CD4-positive, alpha-beta memory T cell (primary cell): ENCODE data around the gene SLC47A2. TPM values are rescaled to one million over a fixed set of nuclear protein-coding genes. Genes with fewer than 3 reads are reported as not detected.

Source experiments
- CTCF ChIA-PET: fragments of 350-600 bp; sonication (Branson Sonifier 250); formaldehyde crosslinking; loops from one replicate; lab custom pipeline; 2021; ENCODE audit warnings: inconsistent platforms; ENCODE audit not compliant: partially characterized antibody; lab: Charles Lee
- POLR2A ChIA-PET: fragments of 350-600 bp; sonication (Branson Sonifier 250); formaldehyde crosslinking; loops from one replicate; lab custom pipeline; 2021; ENCODE audit not compliant: partially characterized antibody; lab: Charles Lee
- DNase-seq, 5 donors: peaks; one replicate each; pipeline versions ENCODE4 v3.0.0 to v3.0.0-alpha.2; 2020 to 2022; ENCODE audit warnings: mixed read lengths in 1 of 5
- H3K27ac ChIP-seq: one replicate; pipeline ENCODE4 v1.7.0; 2013; ENCODE audit warnings: low read depth, low read length
- H3K27me3 ChIP-seq: 2 replicates; pipeline ENCODE4 v1.7.0; 2013; ENCODE audit warnings: mild to moderate bottlenecking, low read length, moderate library complexity; ENCODE audit not compliant: insufficient read depth
- H3K36me3 ChIP-seq: 2 replicates; pipeline ENCODE4 v1.7.0; 2013; ENCODE audit warnings: mild to moderate bottlenecking, low read length, moderate library complexity; ENCODE audit not compliant: insufficient read depth
- H3K4me1 ChIP-seq: 2 replicates; pipeline ENCODE4 v1.7.0; 2013; ENCODE audit warnings: mild to moderate bottlenecking, low read length, moderate library complexity; ENCODE audit not compliant: insufficient read depth
- H3K4me3 ChIP-seq, 2 donors: one replicate each; pipeline ENCODE4 v1.7.0; 2013; ENCODE audit warnings: low read length in 2 of 2, mild to moderate bottlenecking in 1 of 2
- H3K9me3 ChIP-seq, 2 donors: one replicate each; pipeline ENCODE4 v1.7.0; 2013; ENCODE audit warnings: low read length in 2 of 2, control low read depth in 1 of 2; ENCODE audit not compliant: control insufficient read depth in 1 of 2
- H3K27ac Mint-ChIP-seq, 7 donors: one replicate each; pipeline ENCODE4 v1.8.0; 2020 to 2021; ENCODE audit warnings: mixed read lengths in 7 of 7, mild to moderate bottlenecking in 6 of 7, inconsistent platforms in 3 of 7, moderate library complexity in 3 of 7
- H3K27me3 Mint-ChIP-seq, 2 donors: one replicate each; pipeline ENCODE4 v1.8.0; 2020 to 2021; ENCODE audit warnings: mixed read lengths in 2 of 2
- H3K36me3 Mint-ChIP-seq, 2 donors: one replicate each; pipeline ENCODE4 v1.8.0; 2020 to 2021; ENCODE audit warnings: mixed read lengths in 2 of 2, inconsistent platforms in 1 of 2, mild to moderate bottlenecking in 1 of 2
- H3K4me1 Mint-ChIP-seq, 4 donors: one replicate each; pipeline ENCODE4 v1.8.0; 2020 to 2021; ENCODE audit warnings: mixed read lengths in 4 of 4, mild to moderate bottlenecking in 1 of 4
- H3K4me3 Mint-ChIP-seq, 8 donors: one replicate each; pipeline ENCODE4 v1.8.0; 2020 to 2021; ENCODE audit warnings: mixed read lengths in 8 of 8, mild to moderate bottlenecking in 7 of 8, moderate library complexity in 6 of 8, inconsistent platforms in 3 of 8
- H3K9me3 Mint-ChIP-seq, 8 donors: one replicate each; pipeline ENCODE4 v1.8.0; 2020 to 2021; ENCODE audit warnings: mixed read lengths in 8 of 8, mild to moderate bottlenecking in 5 of 8, inconsistent platforms in 3 of 8, moderate library complexity in 1 of 8
- intact Hi-C: fragments of 100-400 bp; cut with micrococcal nuclease; formaldehyde crosslinking; loops from one replicate; pipeline ENCODE4 v1.15.1; 2023
- polyA plus RNA-seq, 2 donors: library from polyadenylated mRNA; unstranded; fragments of 300-500 nt; fragmentation: Illumina TruSeq; gene quantifications; one replicate each; pipeline ENCODE4 v1.2.3, GENCODE V29; 2021
- total RNA-seq, 2 experiments: library from RNA; stranded (reverse); gene quantifications; one replicate each; pipeline ENCODE4 v1.2.3, GENCODE V29; 2021

Gene SLC47A2
- total and polyA plus RNA-seq, 4 experiments from 2014 or later, result not detected

- no peak for DNase-seq
- Mint-ChIP-seq H3K9me3 (peaks cover 0 to 2% (median 0%) of the 10 kb centered on the region in 8 donors), H3K4me3 (no peak overlapping the region), H3K36me3 (peaks cover 60 to 63% of the 10 kb centered on the region in 2 donors), H3K27ac (no peak overlapping the region), H3K27me3 (no peaks in the 10 kb centered on the region), H3K4me1 (peaks cover 0 to 6% (median 0%) of the 10 kb centered on the region in 4 donors)
- CTCF ChIA-PET, result interaction anchor here (1.1 kb wide), 1 partner anchor 14 kb away, joined by 3 read pairs; no protein-coding TSS in a partner anchor
- no peak overlapping the region for H3K27ac ChIP-seq
- intact Hi-C loops, result no loop called here
- POLR2A ChIA-PET, result interaction anchor here (3.4 kb wide), 1 partner anchor 13 kb away, joined by 13 read pairs; the partner anchor contains the start of gene ALDH3A2
- H3K36me3 ChIP-seq, result peaks cover 27% of the 10 kb centered on the region
- no peaks in the 10 kb centered on the region for H3K9me3 ChIP-seq
- no peak overlapping the region for H3K4me3 ChIP-seq
- H3K4me1 ChIP-seq, result no peaks in the 10 kb centered on the region
- no peaks in the 10 kb centered on the region for H3K27me3 ChIP-seq
Measured at GRCh38 chr17:19661121-19661520, 55.3 kb downstream of the SLC47A2 start.

GRCh38 chr17:19660219-19660870, 56.0 kb downstream of the SLC47A2 start:
- H3K4me1 ChIP-seq, result no peaks in the 10 kb centered on the region
- Mint-ChIP-seq H3K27me3 (no peaks in the 10 kb centered on the region), H3K4me3 (no peak overlapping the region), H3K9me3 (peaks cover 0 to 2% (median 0%) of the 10 kb centered on the region in 8 donors), H3K4me1 (peaks cover 0 to 6% (median 0%) of the 10 kb centered on the region in 4 donors), H3K36me3 (peaks cover 60 to 65% of the 10 kb centered on the region in 2 donors), H3K27ac (no peak overlapping the region)
- POLR2A ChIA-PET, result interaction anchor here (3.4 kb wide), 1 partner anchor 12 kb away, joined by 13 read pairs; the partner anchor contains the start of gene ALDH3A2
- no peak overlapping the region for H3K27ac ChIP-seq
- intact Hi-C loops, result no loop called here
- H3K4me3 ChIP-seq, result no peak overlapping the region
- CTCF ChIA-PET, result no interaction called here
- DNase-seq, result no peak
- no peaks in the 10 kb centered on the region for H3K27me3 ChIP-seq
- no peaks in the 10 kb centered on the region for H3K9me3 ChIP-seq
- H3K36me3 ChIP-seq, result peaks cover 32% of the 10 kb centered on the region

- H3K27ac ChIP-seq, result no peak overlapping the region
- H3K4me1 Mint-ChIP-seq, result peaks cover 0 to 10% (median 1%) of the 10 kb centered on the region in 4 donors
- no peak overlapping the region for H3K4me3 ChIP-seq
- no peak overlapping the region for H3K4me3 Mint-ChIP-seq
- H3K27me3 ChIP-seq, result no peaks in the 10 kb centered on the region
- CTCF ChIA-PET, result no interaction called here
- peaks cover 32% of the 10 kb centered on the region for H3K36me3 ChIP-seq
- H3K36me3 Mint-ChIP-seq, result peaks cover 61 to 65% of the 10 kb centered on the region in 2 donors
- H3K9me3 ChIP-seq, result no peaks in the 10 kb centered on the region
- no peaks in the 10 kb centered on the region for H3K27me3 Mint-ChIP-seq
- POLR2A ChIA-PET, result interaction anchor here (3.4 kb wide), 1 partner anchor 11 kb away, joined by 13 read pairs; the partner anchor contains the start of gene ALDH3A2
- H3K27ac Mint-ChIP-seq, result no peak overlapping the region
- DNase-seq, result no peak
- no peaks in the 10 kb centered on the region for H3K9me3 Mint-ChIP-seq
- intact Hi-C loops, result no loop called here
- no peaks in the 10 kb centered on the region for H3K4me1 ChIP-seq
Measured at GRCh38 chr17:19659366-19660177, 56.8 kb downstream of the SLC47A2 start.

- H3K4me1 Mint-ChIP-seq, result peaks cover 0 to 11% (median 1%) of the 10 kb centered on the region in 4 donors
- H3K27me3 ChIP-seq, result no peaks in the 10 kb centered on the region
- CTCF ChIA-PET, result interaction anchor here (3.2 kb wide), 2 partner anchors 10 to 88 kb away, joined by 11 to 22 read pairs; partner anchors contain the start of gene ALDH3A2
- H3K9me3 Mint-ChIP-seq, result no peaks in the 10 kb centered on the region
- POLR2A ChIA-PET, result interaction anchor here (1.1 kb wide), 1 partner anchor 8 kb away, joined by 4 read pairs; the partner anchor contains the start of gene ALDH3A2
- H3K4me1 ChIP-seq, result no peaks in the 10 kb centered on the region
- no peak overlapping the region for H3K27ac Mint-ChIP-seq
- DNase-seq, result no peak
- H3K4me3 Mint-ChIP-seq, result no peak overlapping the region
- H3K36me3 ChIP-seq, result peaks cover 24% of the 10 kb centered on the region
- H3K36me3 Mint-ChIP-seq, result peaks cover 58 to 60% of the 10 kb centered on the region in 2 donors
- no peak overlapping the region for H3K4me3 ChIP-seq
- H3K27ac ChIP-seq, result no peak overlapping the region
- H3K9me3 ChIP-seq, result no peaks in the 10 kb centered on the region
- H3K27me3 Mint-ChIP-seq, result no peaks in the 10 kb centered on the region
- intact Hi-C loops, result no loop called here
Measured at GRCh38 chr17:19656851-19657581, 59.4 kb downstream of the SLC47A2 start.

GRCh38 chr17:19656336-19656735, 60.0 kb downstream of the SLC47A2 start:
- intact Hi-C loops, result no loop called here

GRCh38 chr17:19654896-19655295, 61.5 kb downstream of the SLC47A2 start:
- Mint-ChIP-seq H3K27me3 (no peaks in the 10 kb centered on the region), H3K9me3 (no peaks in the 10 kb centered on the region)
- CTCF ChIA-PET, result interaction anchor here (0.8 to 3.2 kb wide), 3 partner anchors 8 to 108 kb away, joined by 3 to 22 read pairs (median 11); partner anchors contain the start of gene ALDH3A2

More at GRCh38 chr17:19656336-19656735, 60.0 kb downstream of the SLC47A2 start:
- Histone ChIP-seq H3K4me3 (no peak overlapping the region), H3K36me3 (peaks cover 24% of the 10 kb centered on the region), H3K4me1 (no peaks in the 10 kb centered on the region), H3K9me3 (no peaks in the 10 kb centered on the region), H3K27ac (no peak overlapping the region), H3K27me3 (no peaks in the 10 kb centered on the region)
- ChIA-PET CTCF (interaction anchor here (3.2 kb wide), 2 partner anchors 9 to 89 kb away, joined by 11 to 22 read pairs; partner anchors contain the start of gene ALDH3A2), POLR2A (no interaction called here)
- H3K36me3 Mint-ChIP-seq, result peaks cover 55 to 62% of the 10 kb centered on the region in 2 donors
- peaks cover 0 to 14% (median 2%) of the 10 kb centered on the region in 4 donors for H3K4me1 Mint-ChIP-seq
- DNase-seq, result no peak
- no peaks in the 10 kb centered on the region for H3K27me3 Mint-ChIP-seq
- H3K27ac Mint-ChIP-seq, result no peak overlapping the region
- H3K9me3 Mint-ChIP-seq, result no peaks in the 10 kb centered on the region
- no peak overlapping the region for H3K4me3 Mint-ChIP-seq

More at GRCh38 chr17:19654896-19655295, 61.5 kb downstream of the SLC47A2 start:
- DNase-seq, result no peak
- Mint-ChIP-seq H3K4me1 (peaks cover 6 to 18% (median 10%) of the 10 kb centered on the region in 4 donors), H3K4me3 (no peak overlapping the region), H3K27ac (no peak overlapping the region), H3K36me3 (peaks cover 50 to 55% of the 10 kb centered on the region in 2 donors)
- POLR2A ChIA-PET, result no interaction called here
- Histone ChIP-seq H3K27ac (no peak overlapping the region), H3K27me3 (no peaks in the 10 kb centered on the region), H3K9me3 (no peaks in the 10 kb centered on the region), H3K4me1 (peaks cover 12% of the 10 kb centered on the region), H3K36me3 (peaks cover 17% of the 10 kb centered on the region), H3K4me3 (no peak overlapping the region)
- intact Hi-C loops, result no loop called here
